Peyer's patch (tissue), 4 donors: Measurements from ENCODE around the gene UBR3. TPM values are rescaled to one million over a fixed set of nuclear protein-coding genes. Genes with fewer than 3 reads are reported as not detected.

Experiments used
- DNase-seq, 3 donors: peaks; one replicate each; pipeline ENCODE4 v3.0.0-alpha.2; 2017 to 2019
- H3K27ac ChIP-seq, 4 donors: fragments of 200-600 bp; sonication (generic); one replicate each; pipeline ENCODE4 v1.5.1; 2016 to 2019
- H3K27me3 ChIP-seq, 2 donors: fragments of 200-600 bp; sonication (generic); one replicate each; pipeline ENCODE4 v1.5.1; 2019
- H3K36me3 ChIP-seq, 3 donors: fragments of 200-600 bp; sonication (generic); one replicate each; pipeline ENCODE4 v1.5.1; 2016 to 2019
- H3K4me1 ChIP-seq, 4 donors: fragments of 200-600 bp; sonication (generic); one replicate each; pipeline ENCODE4 v1.5.1; 2016 to 2019
- H3K4me3 ChIP-seq, 4 donors: fragments of 200-600 bp; sonication (generic); 1 replicate in 3 of 4; 2 replicates in 1 of 4; pipeline ENCODE4 v1.5.1; 2016 to 2019; ENCODE audit warnings: mild to moderate bottlenecking in 1 of 4
- H3K9me3 ChIP-seq, 4 donors: fragments of 200-600 bp; sonication (generic); one replicate each; pipeline ENCODE4 v1.5.1; 2016 to 2019; ENCODE audit warnings: mild to moderate bottlenecking in 1 of 4
- CTCF ChIP-seq, 6 experiments: fragments of 450-650 bp in 4 of 6; fragments of 200-600 bp in 2 of 6; sonication (generic) in 1 of 6; IDR thresholded peaks; one replicate each; pipeline ENCODE4 v1.5.1; 2017 to 2019; ENCODE audit warnings: antibody characterized with exemption in 6 of 6, mild to moderate bottlenecking in 3 of 6, moderate library complexity in 1 of 6
- POLR2A ChIP-seq, 2 donors: fragments of 450-650 bp; IDR thresholded peaks; one replicate each; pipeline ENCODE4 v1.5.1; 2017; ENCODE audit warnings: antibody characterized with exemption in 2 of 2, mild to moderate bottlenecking in 2 of 2, moderate library complexity in 2 of 2
- total RNA-seq, 4 donors: library from RNA; depleted of rRNA; stranded (reverse); fragments of >200 nt; gene quantifications; one replicate each; pipeline ENCODE4 v1.1.0, GENCODE V29; 2016

UBR3 gene
- total RNA-seq, 4 donors from 2014 or later = 45.4 to 90.0 (median 72.4) TPM

- TF ChIP-seq CTCF (IDR thresholded peaks at IDR 0.05) (no peak), POLR2A (IDR thresholded peaks at IDR 0.05) (no peak)
- Histone ChIP-seq H3K27me3 (no peaks in the 10 kb centered on the region), H3K4me1 (no peaks in the 10 kb centered on the region), H3K27ac (no peak overlapping the region), H3K4me3 (no peak overlapping the region), H3K9me3 (no peaks in the 10 kb centered on the region), H3K36me3 (peaks cover 0 to 26% (median 0%) of the 10 kb centered on the region in 3 donors)
- no peak for DNase-seq
Measured at GRCh38 chr2:170002096-170002495, 174.8 kb downstream of the UBR3 start.

GRCh38 chr2:170005702-170006101 is 178.4 kb downstream of the UBR3 start:
- no peaks in the 10 kb centered on the region for H3K4me1 ChIP-seq
- H3K4me3 ChIP-seq = no peak overlapping the region
- H3K27me3 ChIP-seq = no peaks in the 10 kb centered on the region
- DNase-seq = no peak
- H3K36me3 ChIP-seq = peaks cover 0 to 34% (median 0%) of the 10 kb centered on the region in 3 donors
- H3K9me3 ChIP-seq = no peaks in the 10 kb centered on the region
- TF ChIP-seq CTCF (IDR thresholded peaks at IDR 0.05) (no peak), POLR2A (IDR thresholded peaks at IDR 0.05) (no peak)
- no peak overlapping the region for H3K27ac ChIP-seq

DNA sequence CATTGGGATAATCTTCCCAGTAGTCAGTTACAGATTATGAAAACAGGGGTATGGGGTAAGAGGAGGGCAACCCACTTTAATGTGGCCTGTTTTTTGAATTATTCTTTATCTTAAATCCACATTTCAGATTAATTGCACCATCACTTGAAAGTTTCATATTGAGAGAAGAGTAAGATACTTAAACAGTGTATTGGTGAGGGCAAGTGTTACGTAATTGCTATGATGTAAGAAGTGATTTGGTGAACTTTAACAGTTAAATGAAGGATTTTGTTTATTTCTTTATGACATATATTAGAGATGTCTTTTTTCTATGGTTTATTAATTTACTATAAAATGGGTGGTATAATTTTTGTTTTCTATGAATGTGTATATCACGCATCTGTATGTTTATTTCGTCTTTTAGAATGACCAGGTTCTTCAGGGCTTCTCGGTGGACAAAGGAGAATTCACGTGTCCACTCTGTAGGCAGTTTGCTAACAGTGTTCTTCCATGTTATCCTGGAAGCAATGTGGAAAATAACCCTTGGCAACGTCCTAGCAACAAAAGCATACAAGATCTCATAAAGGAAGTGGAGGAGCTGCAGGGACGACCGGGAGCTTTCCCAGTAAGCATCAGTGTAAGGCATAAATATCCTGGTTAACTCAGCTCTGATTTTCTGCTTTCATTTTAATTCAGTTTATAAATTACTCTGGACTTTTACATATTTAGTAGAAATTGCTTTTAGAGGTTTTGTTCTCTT is 179.5 kb downstream of the UBR3 start:
- no peak overlapping the region for H3K4me3 ChIP-seq
- no peak for DNase-seq
- no peaks in the 10 kb centered on the region for H3K9me3 ChIP-seq
- no peak for TF ChIP-seq CTCF (IDR thresholded peaks at IDR 0.05)
- no peak for TF ChIP-seq POLR2A (IDR thresholded peaks at IDR 0.05)
- no peak overlapping the region for H3K27ac ChIP-seq
- no peaks in the 10 kb centered on the region for H3K4me1 ChIP-seq
- no peaks in the 10 kb centered on the region for H3K27me3 ChIP-seq
- H3K36me3 ChIP-seq = peaks cover 0 to 34% (median 0%) of the 10 kb centered on the region in 3 donors

DNA sequence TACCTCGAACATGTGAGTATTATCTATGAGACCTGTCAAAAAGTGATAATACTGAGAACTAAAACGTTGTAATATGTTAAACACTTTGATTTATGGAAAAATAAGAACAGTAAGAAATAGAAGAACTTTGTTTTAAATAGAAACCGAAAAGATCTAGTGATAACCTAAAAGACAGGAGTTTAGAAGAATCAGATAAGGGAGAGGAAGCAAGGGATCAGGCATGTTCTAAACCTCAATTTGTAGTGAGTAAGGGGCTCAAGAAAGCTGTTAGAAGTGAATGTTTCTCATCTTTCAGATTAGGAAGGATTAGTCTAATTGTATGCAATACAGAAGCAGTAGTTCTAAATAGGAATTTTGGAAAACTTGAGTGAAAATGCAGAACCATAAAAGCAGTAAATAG is 182.0 kb downstream of the UBR3 start:
- no peak for DNase-seq
- H3K27me3 ChIP-seq = no peaks in the 10 kb centered on the region
- no peak overlapping the region for H3K27ac ChIP-seq
- H3K36me3 ChIP-seq = peaks cover 0 to 21% (median 0%) of the 10 kb centered on the region in 3 donors
- H3K9me3 ChIP-seq = no peaks in the 10 kb centered on the region
- H3K4me1 ChIP-seq = no peaks in the 10 kb centered on the region
- H3K4me3 ChIP-seq = no peak overlapping the region
- TF ChIP-seq CTCF (IDR thresholded peaks at IDR 0.05) (no peak), POLR2A (IDR thresholded peaks at IDR 0.05) (no peak)

- TF ChIP-seq CTCF (IDR thresholded peaks at IDR 0.05) (no peak), POLR2A (IDR thresholded peaks at IDR 0.05) (no peak)
- no peaks in the 10 kb centered on the region for H3K4me1 ChIP-seq
- H3K36me3 ChIP-seq = peaks cover 0 to 8% (median 0%) of the 10 kb centered on the region in 3 donors
- H3K4me3 ChIP-seq = no peak overlapping the region
- no peak for DNase-seq
- H3K27me3 ChIP-seq = no peaks in the 10 kb centered on the region
- no peaks in the 10 kb centered on the region for H3K9me3 ChIP-seq
- H3K27ac ChIP-seq = no peak overlapping the region
Measured at GRCh38 chr2:170012773-170013172, 185.5 kb downstream of the UBR3 start.
